DOHH2 (cell line): Measurements from ENCODE around the gene CBL.

ENCODE experiments used
- EZH2phosphoT487 ChIP-seq: fragments of 200-600 bp; sonication (generic); IDR thresholded peaks from 2 replicates; pipeline ENCODE4 v1.6.1; 2017; ENCODE audit warnings: borderline replicate concordance, mild to moderate bottlenecking, antibody characterized with exemption, low read length, moderate library complexity, mixed read lengths
- TF ChIP-seq, protein P1 (sequence below): fragments of 200-600 bp; sonication (generic); IDR thresholded peaks from one replicate; pipeline ENCODE4 v1.5.1; 2014; ENCODE audit warnings: antibody characterized with exemption, mild to moderate bottlenecking, low read depth, low read length; ENCODE audit not compliant: poor library complexity, severe bottlenecking

DNA sequence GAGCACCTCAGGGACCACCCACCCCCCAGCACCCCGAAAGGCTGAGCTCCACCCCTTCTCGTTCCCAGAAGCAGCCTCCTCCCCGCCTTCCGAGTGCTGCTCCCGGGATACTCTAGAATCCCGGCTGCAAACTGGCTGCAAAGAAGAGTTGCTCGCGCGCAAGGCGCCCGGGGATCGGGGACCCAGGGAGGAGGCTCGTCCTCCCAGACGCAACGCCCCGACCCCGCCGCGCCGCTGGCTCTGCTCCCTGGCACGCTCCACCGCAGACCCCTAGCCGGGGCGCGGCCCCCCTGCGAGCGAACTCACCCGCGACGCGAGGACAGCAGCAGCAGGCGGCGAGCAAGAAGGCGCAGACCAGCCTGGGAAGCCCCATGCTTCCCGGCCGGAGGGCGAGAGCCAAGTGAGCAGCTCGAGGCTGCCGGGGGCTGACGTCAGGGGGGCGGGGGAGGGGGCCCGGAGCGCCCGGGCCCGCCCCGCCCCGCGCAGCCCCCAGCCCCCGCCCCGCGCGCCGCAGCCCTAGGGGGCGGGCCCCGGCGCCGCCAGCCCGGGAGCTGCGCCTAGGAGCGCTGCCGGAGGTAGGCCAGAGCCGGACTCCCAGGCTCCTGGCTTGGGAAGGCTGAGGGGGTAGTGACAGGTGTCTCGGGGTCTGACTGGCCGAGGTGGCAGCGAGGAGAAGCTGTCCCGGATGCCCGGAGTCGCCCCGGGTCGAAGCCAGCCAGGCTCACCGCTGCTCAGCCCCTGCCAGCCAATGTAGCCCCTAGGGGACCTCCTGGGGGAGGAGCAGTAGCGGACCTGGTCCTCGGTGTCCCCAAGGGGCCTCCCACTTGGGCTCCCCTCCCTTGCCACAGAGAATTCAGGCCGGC is 110.8 kb downstream of the CBL start, which contains the start of gene MCAM:
- TF ChIP-seq, protein P1, sequence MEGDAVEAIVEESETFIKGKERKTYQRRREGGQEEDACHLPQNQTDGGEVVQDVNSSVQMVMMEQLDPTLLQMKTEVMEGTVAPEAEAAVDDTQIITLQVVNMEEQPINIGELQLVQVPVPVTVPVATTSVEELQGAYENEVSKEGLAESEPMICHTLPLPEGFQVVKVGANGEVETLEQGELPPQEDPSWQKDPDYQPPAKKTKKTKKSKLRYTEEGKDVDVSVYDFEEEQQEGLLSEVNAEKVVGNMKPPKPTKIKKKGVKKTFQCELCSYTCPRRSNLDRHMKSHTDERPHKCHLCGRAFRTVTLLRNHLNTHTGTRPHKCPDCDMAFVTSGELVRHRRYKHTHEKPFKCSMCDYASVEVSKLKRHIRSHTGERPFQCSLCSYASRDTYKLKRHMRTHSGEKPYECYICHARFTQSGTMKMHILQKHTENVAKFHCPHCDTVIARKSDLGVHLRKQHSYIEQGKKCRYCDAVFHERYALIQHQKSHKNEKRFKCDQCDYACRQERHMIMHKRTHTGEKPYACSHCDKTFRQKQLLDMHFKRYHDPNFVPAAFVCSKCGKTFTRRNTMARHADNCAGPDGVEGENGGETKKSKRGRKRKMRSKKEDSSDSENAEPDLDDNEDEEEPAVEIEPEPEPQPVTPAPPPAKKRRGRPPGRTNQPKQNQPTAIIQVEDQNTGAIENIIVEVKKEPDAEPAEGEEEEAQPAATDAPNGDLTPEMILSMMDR: no peak
- TF ChIP-seq EZH2phosphoT487: peak; percentile 84; the same call in 1 of the 2 replicates
